ENCODE results near the gene ZCCHC3.

ZCCHC3 gene

DNA sequence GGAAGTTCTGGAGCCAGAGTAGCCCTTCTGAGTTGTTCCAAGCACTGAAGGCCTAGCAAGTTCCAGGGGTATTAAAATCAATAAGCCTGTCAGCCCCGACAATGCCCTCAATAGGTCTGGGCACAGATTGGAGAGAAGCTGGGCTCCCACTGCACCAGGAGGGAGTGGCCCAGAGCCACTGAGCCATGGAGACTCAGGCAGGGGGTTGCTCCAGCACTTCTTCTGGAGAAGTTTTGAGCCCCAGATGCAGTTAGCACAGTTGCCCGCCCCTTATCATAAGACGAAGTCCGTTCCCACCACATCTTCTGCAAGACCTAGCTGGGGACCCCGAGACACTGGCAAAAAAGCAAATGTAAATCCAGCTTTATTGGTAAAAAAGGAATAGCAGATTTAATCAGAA, 26.9 kb upstream of the ZCCHC3 start:
- Histone ChIP-seq H3K4me3 (ENCODE audit: low read length in 2 of 2) (no peak overlapping the region), H3K27me3 (ENCODE audit: control insufficient read depth in 1 of 2, insufficient read depth in 2 of 2, low read length in 2 of 2) (no peaks in the 10 kb centered on the region), H3K4me1 (ENCODE audit: control insufficient read depth, insufficient read depth, low read length) (peaks cover 7% of the 10 kb centered on the region), H3K9ac (ENCODE audit: low read length in 2 of 2) (no peak overlapping the region), H3K27ac (ENCODE audit: low read length) (no peak overlapping the region), H3K36me3 (ENCODE audit: control insufficient read depth in 2 of 2, insufficient read depth in 2 of 2, low read length in 2 of 2) (peaks cover 0 to 2% of the 10 kb centered on the region in 2 donors), H3K9me3 (ENCODE audit: control insufficient read depth in 2 of 2, low read length in 2 of 2) (no peaks in the 10 kb centered on the region)

GRCh38 chr20:271069-271468, 26.3 kb upstream of the ZCCHC3 start:
- Histone ChIP-seq H3K9ac (ENCODE audit: low read length in 2 of 2) (no peak overlapping the region), H3K4me3 (ENCODE audit: low read length in 2 of 2) (no peak overlapping the region), H3K36me3 (ENCODE audit: control insufficient read depth in 2 of 2, insufficient read depth in 2 of 2, low read length in 2 of 2) (peaks cover 0 to 2% of the 10 kb centered on the region in 2 donors), H3K9me3 (ENCODE audit: control insufficient read depth in 2 of 2, low read length in 2 of 2) (no peaks in the 10 kb centered on the region), H3K27ac (ENCODE audit: low read length) (no peak overlapping the region), H3K4me1 (ENCODE audit: control insufficient read depth, insufficient read depth, low read length) (peaks cover 7% of the 10 kb centered on the region), H3K27me3 (ENCODE audit: control insufficient read depth in 1 of 2, insufficient read depth in 2 of 2, low read length in 2 of 2) (no peaks in the 10 kb centered on the region)

- H3K9ac ChIP-seq (ENCODE audit: low read length in 2 of 2): no peak overlapping the region
- no peak overlapping the region for H3K4me3 ChIP-seq (ENCODE audit: low read length in 2 of 2)
These were observed 25.8 kb upstream of the ZCCHC3 start for GRCh38 chr20:271528-271927.

DNA sequence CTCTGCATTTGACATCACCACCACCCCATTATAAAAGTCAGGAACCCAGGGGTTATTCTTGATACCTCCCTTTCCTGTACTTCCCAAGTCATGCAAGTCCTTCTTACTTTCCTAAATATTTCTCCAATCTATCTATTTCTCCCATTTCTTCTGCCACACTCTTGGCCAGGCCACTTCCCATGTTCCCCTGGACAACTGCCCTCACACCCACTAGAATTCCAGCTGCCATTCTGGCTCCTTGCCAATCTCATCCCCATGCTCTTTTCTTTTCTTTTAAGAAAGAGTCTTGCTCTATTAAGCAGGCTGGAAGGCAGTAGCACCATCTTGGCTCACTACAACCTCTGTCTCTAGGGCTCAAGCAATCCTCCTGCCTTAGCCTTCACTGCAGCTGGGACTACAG, 24.7 kb upstream of the ZCCHC3 start:
- Histone ChIP-seq H3K36me3 (ENCODE audit: control insufficient read depth in 2 of 2, insufficient read depth in 2 of 2, low read length in 2 of 2) (peaks cover 9 to 10% of the 10 kb centered on the region in 2 donors), H3K27ac (ENCODE audit: low read length) (no peak overlapping the region), H3K4me3 (ENCODE audit: low read length in 2 of 2) (no peak overlapping the region), H3K4me1 (ENCODE audit: control insufficient read depth, insufficient read depth, low read length) (no peaks in the 10 kb centered on the region), H3K9me3 (ENCODE audit: control insufficient read depth in 2 of 2, low read length in 2 of 2) (no peaks in the 10 kb centered on the region), H3K9ac (ENCODE audit: low read length in 2 of 2) (no peak overlapping the region), H3K27me3 (ENCODE audit: control insufficient read depth in 1 of 2, insufficient read depth in 2 of 2, low read length in 2 of 2) (no peaks in the 10 kb centered on the region)

More at GRCh38 chr20:271528-271927, 25.8 kb upstream of the ZCCHC3 start:
- Histone ChIP-seq H3K9me3 (ENCODE audit: control insufficient read depth in 2 of 2, low read length in 2 of 2) (no peaks in the 10 kb centered on the region), H3K27me3 (ENCODE audit: control insufficient read depth in 1 of 2, insufficient read depth in 2 of 2, low read length in 2 of 2) (no peaks in the 10 kb centered on the region), H3K36me3 (ENCODE audit: control insufficient read depth in 2 of 2, insufficient read depth in 2 of 2, low read length in 2 of 2) (peaks cover under 1 to 2% of the 10 kb centered on the region in 2 donors), H3K27ac (ENCODE audit: low read length) (no peak overlapping the region), H3K4me1 (ENCODE audit: control insufficient read depth, insufficient read depth, low read length) (peaks cover 4% of the 10 kb centered on the region)

DNA sequence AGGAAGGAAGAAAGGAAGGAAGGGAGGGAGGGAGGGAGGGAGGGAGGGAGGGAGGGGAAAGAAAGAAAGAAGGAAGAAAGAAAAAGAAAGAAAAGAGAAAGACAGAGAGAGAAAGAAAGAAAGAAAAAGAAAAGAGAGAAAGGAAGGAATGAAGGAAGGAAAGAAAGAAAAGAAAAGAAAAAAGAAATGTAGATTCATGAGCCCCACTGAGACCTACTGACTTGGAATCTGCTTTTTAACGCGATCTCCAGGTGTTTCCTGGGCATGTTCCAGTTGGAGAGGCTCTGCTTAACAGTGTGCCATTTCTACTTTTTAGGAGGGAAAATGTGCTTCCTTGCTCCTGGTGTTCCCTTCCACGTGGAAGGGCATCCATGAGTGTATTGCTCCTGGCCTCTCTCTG, 23.5 kb upstream of the ZCCHC3 start:
- no peak overlapping the region for H3K4me3 ChIP-seq (ENCODE audit: low read length in 2 of 2)
- H3K4me1 ChIP-seq (ENCODE audit: control insufficient read depth, insufficient read depth, low read length): no peaks in the 10 kb centered on the region
- H3K36me3 ChIP-seq (ENCODE audit: control insufficient read depth in 2 of 2, insufficient read depth in 2 of 2, low read length in 2 of 2): peaks cover 13% of the 10 kb centered on the region in 2 donors
- H3K9me3 ChIP-seq (ENCODE audit: control insufficient read depth in 2 of 2, low read length in 2 of 2): no peaks in the 10 kb centered on the region
- no peaks in the 10 kb centered on the region for H3K27me3 ChIP-seq (ENCODE audit: control insufficient read depth in 1 of 2, insufficient read depth in 2 of 2, low read length in 2 of 2)
- H3K9ac ChIP-seq (ENCODE audit: low read length in 2 of 2): no peak overlapping the region
- H3K27ac ChIP-seq (ENCODE audit: low read length): no peak overlapping the region

DNA sequence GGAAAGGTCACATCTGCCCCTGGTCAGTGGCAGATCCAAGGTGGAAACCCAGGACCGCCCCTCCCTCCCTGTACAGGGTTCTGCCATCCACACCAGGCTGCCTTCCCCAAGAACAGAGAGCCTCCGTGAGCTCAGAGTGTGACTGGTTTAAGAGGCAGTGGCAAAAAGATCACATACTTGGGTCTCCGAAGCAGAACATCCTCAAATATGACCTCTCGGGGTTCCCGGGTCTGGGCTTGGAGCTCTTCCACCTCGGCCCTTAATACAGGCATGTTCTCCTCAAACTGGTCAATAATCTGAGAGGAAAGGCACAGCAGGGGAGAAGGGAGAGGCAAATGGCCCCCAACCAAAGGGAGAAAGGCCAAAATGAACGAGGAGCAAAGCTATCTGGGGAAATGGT, 21.6 kb upstream of the ZCCHC3 start:
- Histone ChIP-seq H3K4me1 (ENCODE audit: control insufficient read depth, insufficient read depth, low read length) (no peaks in the 10 kb centered on the region), H3K9ac (ENCODE audit: low read length in 2 of 2) (no peak overlapping the region), H3K27me3 (ENCODE audit: control insufficient read depth in 1 of 2, insufficient read depth in 2 of 2, low read length in 2 of 2) (no peaks in the 10 kb centered on the region), H3K27ac (ENCODE audit: low read length) (no peak overlapping the region), H3K9me3 (ENCODE audit: control insufficient read depth in 2 of 2, low read length in 2 of 2) (no peaks in the 10 kb centered on the region), H3K4me3 (ENCODE audit: low read length in 2 of 2) (no peak overlapping the region), H3K36me3 (ENCODE audit: control insufficient read depth in 2 of 2, insufficient read depth in 2 of 2, low read length in 2 of 2) (peaks cover 13% of the 10 kb centered on the region in 2 donors)

DNA sequence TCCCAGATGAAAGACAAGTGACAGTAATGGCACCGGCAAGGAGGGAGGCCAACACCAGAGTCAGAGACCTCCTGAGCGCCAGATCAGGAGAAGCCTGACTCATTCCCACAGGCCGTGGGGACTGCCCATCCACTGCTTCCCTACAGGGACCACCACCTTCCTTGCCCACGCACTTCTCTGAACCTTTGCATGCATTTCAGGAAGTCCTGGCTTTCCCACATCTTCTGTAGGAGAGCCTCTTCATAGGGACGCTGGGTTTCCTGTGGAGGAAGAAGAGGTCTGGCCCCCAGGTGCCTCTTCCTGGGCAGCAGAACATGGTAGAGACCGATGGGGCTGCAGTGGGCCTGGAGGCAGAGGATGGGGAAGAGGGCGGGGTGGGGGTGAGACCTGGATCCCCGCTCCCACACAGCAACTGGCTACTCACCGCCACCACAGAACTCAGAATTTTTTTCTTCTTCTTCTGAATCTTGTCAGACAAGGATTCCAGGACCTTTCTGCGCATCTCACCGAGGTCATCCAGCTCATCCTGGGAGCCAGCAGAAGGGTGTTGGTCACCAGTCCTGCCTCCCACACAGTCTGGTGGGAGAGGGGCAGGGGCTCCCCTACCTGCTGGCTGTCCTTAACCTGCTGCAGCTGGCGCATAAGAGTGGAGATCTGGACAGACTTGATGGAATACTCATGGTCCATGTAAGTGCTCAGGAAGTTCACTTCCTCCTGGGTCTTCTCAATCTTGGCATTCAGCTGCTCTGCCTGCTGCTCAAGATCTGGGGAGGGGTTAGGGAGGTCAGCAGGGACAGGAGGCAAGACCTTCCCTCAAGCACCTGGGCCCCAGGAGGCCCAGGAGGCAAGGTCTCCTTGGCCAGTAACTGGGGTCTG, 20.5 kb upstream of the ZCCHC3 start:
- Histone ChIP-seq H3K9ac (ENCODE audit: low read length in 2 of 2) (no peak overlapping the region), H3K4me3 (ENCODE audit: low read length in 2 of 2) (no peak overlapping the region), H3K36me3 (ENCODE audit: control insufficient read depth in 2 of 2, insufficient read depth in 2 of 2, low read length in 2 of 2) (peaks cover 13 to 17% of the 10 kb centered on the region in 2 donors), H3K4me1 (ENCODE audit: control insufficient read depth, insufficient read depth, low read length) (no peaks in the 10 kb centered on the region), H3K9me3 (ENCODE audit: control insufficient read depth in 2 of 2, low read length in 2 of 2) (no peaks in the 10 kb centered on the region), H3K27me3 (ENCODE audit: control insufficient read depth in 1 of 2, insufficient read depth in 2 of 2, low read length in 2 of 2) (no peaks in the 10 kb centered on the region), H3K27ac (ENCODE audit: low read length) (no peak overlapping the region)

DNA sequence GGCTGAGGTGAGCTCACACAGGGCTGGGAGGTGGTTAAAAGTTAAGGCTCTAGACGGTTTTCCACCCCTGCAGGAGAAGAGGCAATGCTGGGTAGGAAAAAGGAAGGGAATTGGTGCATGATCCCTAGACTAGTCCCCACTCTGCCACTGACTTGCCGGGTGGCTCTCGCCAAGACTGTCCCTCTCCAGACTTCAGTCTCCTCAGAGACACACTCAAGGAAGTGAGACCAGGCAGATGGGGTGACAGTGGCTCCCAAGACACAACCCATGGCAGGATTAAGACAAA, 19.9 kb upstream of the ZCCHC3 start:
- no peaks in the 10 kb centered on the region for H3K9me3 ChIP-seq (ENCODE audit: control insufficient read depth in 2 of 2, low read length in 2 of 2)
- no peak overlapping the region for H3K27ac ChIP-seq (ENCODE audit: low read length)
- H3K27me3 ChIP-seq (ENCODE audit: control insufficient read depth in 1 of 2, insufficient read depth in 2 of 2, low read length in 2 of 2): no peaks in the 10 kb centered on the region
- no peak overlapping the region for H3K9ac ChIP-seq (ENCODE audit: low read length in 2 of 2)
- H3K4me3 ChIP-seq (ENCODE audit: low read length in 2 of 2): no peak overlapping the region
- H3K36me3 ChIP-seq (ENCODE audit: control insufficient read depth in 2 of 2, insufficient read depth in 2 of 2, low read length in 2 of 2): peaks cover 13 to 17% of the 10 kb centered on the region in 2 donors
- H3K4me1 ChIP-seq (ENCODE audit: control insufficient read depth, insufficient read depth, low read length): no peaks in the 10 kb centered on the region

DNA sequence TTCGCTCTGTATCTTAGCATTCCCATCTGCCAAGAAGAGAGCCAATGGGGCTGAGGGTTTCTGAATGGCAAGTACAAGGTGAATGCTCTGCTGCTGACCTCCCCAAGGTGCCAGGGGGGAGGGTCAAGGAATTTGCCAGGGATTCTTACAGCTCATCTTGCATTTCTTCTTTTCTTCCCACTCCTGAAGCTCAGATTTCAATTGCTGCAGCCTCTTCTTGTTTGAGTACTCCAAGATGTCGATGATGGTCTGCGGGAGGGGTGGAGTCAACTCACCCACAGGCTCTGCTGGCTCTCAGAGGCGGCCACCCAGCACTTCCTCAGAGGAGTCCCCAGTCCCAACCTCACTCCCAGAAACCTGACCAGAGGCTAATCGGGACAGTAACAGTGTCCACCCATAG, 19.2 kb upstream of the ZCCHC3 start:
- Histone ChIP-seq H3K4me1 (ENCODE audit: control insufficient read depth, insufficient read depth, low read length) (no peaks in the 10 kb centered on the region), H3K9me3 (ENCODE audit: control insufficient read depth in 2 of 2, low read length in 2 of 2) (no peaks in the 10 kb centered on the region), H3K36me3 (ENCODE audit: control insufficient read depth in 2 of 2, insufficient read depth in 2 of 2, low read length in 2 of 2) (peaks cover 13 to 17% of the 10 kb centered on the region in 2 donors), H3K27me3 (ENCODE audit: control insufficient read depth in 1 of 2, insufficient read depth in 2 of 2, low read length in 2 of 2) (no peaks in the 10 kb centered on the region), H3K4me3 (ENCODE audit: low read length in 2 of 2) (no peak overlapping the region), H3K9ac (ENCODE audit: low read length in 2 of 2) (no peak overlapping the region), H3K27ac (ENCODE audit: low read length) (no peak overlapping the region)

DNA sequence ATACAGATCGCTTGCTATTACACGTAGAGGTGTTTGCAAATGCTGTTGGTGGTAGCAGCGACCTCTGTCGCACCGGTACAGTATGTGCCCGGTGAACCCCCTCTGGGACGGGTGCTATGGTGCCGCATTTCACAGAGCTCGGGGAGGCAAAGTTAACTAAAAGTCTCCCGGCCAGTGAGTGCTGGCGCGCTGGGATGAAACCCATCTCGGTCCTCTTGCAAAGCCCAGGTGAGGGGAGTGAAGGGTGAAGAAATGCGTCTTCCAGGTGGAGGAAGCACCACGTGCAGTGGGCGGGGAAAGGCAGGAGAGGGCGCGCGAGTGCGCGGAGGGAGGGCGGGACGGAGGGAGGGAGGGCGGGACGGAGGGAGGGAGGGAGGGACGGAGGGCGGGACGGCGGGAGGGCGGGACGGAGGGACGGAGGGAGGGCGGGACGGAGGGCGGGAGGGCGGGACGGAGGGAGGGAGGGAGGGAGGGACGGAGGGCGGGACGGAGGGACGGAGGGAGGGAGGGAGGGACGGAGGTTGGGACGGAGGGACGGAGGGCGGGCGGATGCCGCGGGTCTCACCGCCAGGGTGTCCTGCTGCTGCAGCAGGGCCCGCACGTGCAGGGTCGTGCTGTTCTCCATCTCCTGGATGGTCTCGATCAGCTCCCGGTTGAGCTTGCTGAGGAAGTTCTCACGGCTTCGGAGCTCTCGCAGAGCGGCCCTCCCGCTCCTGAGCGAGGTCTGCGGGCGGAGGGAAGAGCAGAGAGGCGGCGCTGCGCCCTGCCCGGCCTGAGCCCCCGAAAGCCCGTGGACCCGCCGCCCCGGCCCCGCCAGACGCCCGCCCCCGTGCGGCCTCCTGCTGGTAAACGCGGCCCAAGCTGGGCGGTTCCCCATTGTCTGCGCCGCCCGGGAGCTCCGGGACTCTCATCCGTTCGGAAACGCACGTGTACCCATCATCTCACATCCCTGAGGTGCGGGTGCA, 18.5 kb upstream of the ZCCHC3 start:
- Histone ChIP-seq H3K4me1 (ENCODE audit: control insufficient read depth, insufficient read depth, low read length) (no peaks in the 10 kb centered on the region), H3K27ac (ENCODE audit: low read length) (no peak overlapping the region), H3K9ac (ENCODE audit: low read length in 2 of 2) (no peak overlapping the region), H3K36me3 (ENCODE audit: control insufficient read depth in 2 of 2, insufficient read depth in 2 of 2, low read length in 2 of 2) (peaks cover 13 to 19% of the 10 kb centered on the region in 2 donors), H3K9me3 (ENCODE audit: control insufficient read depth in 2 of 2, low read length in 2 of 2) (no peaks in the 10 kb centered on the region), H3K27me3 (ENCODE audit: control insufficient read depth in 1 of 2, insufficient read depth in 2 of 2, low read length in 2 of 2) (no peaks in the 10 kb centered on the region), H3K4me3 (ENCODE audit: low read length in 2 of 2) (no peak overlapping the region)
